SK-N-SH (cell line): ENCODE measurements around the gene ZNF235. TPM values are rescaled to one million over a fixed set of nuclear protein-coding genes. Genes with fewer than 3 reads are reported as not detected.
"Not testable (repeated sequence)": the region's sequence is repeated elsewhere in the genome, so short reads cannot be mapped to it uniquely, and the experiment has no call there.

ENCODE experiments used
- CTCF ChIA-PET: fragments of 300-600, 350-600 bp; formaldehyde crosslinking; extraction: SDS; loops from one replicate; lab custom pipeline; 2021; lab: Yijun Ruan, JAX
- POLR2A ChIA-PET: fragments of 350-600 bp; sonication (Branson Sonifier 250); formaldehyde crosslinking; extraction: SDS; loops from one replicate; lab custom pipeline; 2020; ENCODE audit warnings: antibody characterized with exemption, inconsistent platforms; lab: Yijun Ruan, JAX
- DNase-seq: peaks from one replicate; pipeline ENCODE4 v3.0.0; 2012
- H2AFZ ChIP-seq: fragments of 200-600 bp; sonication (generic); 2 replicates; pipeline ENCODE4 v1.8.1; 2016; ENCODE audit warnings: antibody characterized with exemption, mild to moderate bottlenecking, low read depth
- H3F3A ChIP-seq: fragments of 200-600 bp; sonication (generic); replicated peaks from 2 replicates; pipeline ENCODE3; 2016; ENCODE audit warnings: antibody characterized with exemption, mild to moderate bottlenecking; ENCODE audit not compliant: insufficient read depth
- H3K27ac ChIP-seq, 2 experiments: fragments of 200-500 bp in 1 of 2; fragments of 200-600 bp in 1 of 2; sonication (Bioruptor generic) in 1 of 2; sonication (generic), shearing (Covaris generic) in 1 of 2; 2 replicates each; pipeline versions ENCODE4 v1.5.1 to v1.6.1; 2014 to 2016; ENCODE audit warnings: low read depth in 2 of 2, inconsistent platforms in 1 of 2, low read length in 1 of 2, mild to moderate bottlenecking in 1 of 2, mixed read lengths in 1 of 2
- H3K27me3 ChIP-seq: fragments of 200-600 bp; sonication (generic), shearing (Covaris generic); 2 replicates; pipeline ENCODE4 v1.6.1; 2016; ENCODE audit warnings: mixed run types; ENCODE audit not compliant: insufficient read depth
- H3K36me3 ChIP-seq, 2 experiments: fragments of 200-500 bp in 1 of 2; fragments of 200-600 bp in 1 of 2; sonication (Bioruptor generic) in 1 of 2; sonication (generic) in 1 of 2; replicated peaks in 1 of 2; 2 replicates each; pipeline versions ENCODE3 to v1.5.1; 2014 to 2016; ENCODE audit warnings: low read length in 1 of 2, mild to moderate bottlenecking in 1 of 2; ENCODE audit not compliant: insufficient read depth in 2 of 2, control insufficient read depth in 1 of 2
- H3K4me1 ChIP-seq, 2 experiments: fragments of 200-500 bp in 1 of 2; fragments of 200-600 bp in 1 of 2; sonication (Bioruptor generic) in 1 of 2; sonication (generic), shearing (Covaris generic) in 1 of 2; 2 replicates each; pipeline versions ENCODE4 v1.5.1 to v1.6.1; 2014 to 2016; ENCODE audit warnings: low read depth in 1 of 2, low read length in 1 of 2, mixed run types in 1 of 2; ENCODE audit not compliant: insufficient read depth in 2 of 2, control insufficient read depth in 1 of 2
- H3K4me2 ChIP-seq: fragments of 200-600 bp; sonication (generic), shearing (Covaris generic); 2 replicates; pipeline ENCODE4 v1.6.1; 2017; ENCODE audit warnings: mixed run types
- H3K4me3 ChIP-seq, 2 experiments: fragments of 200-500 bp in 1 of 2; fragments of 200-600 bp in 1 of 2; sonication (Bioruptor generic) in 1 of 2; sonication (generic), shearing (Covaris generic) in 1 of 2; 2 replicates each; pipeline versions ENCODE4 v1.5.1 to v1.8.1; 2014 to 2016; ENCODE audit warnings: low read depth in 2 of 2, inconsistent platforms in 1 of 2, low read length in 1 of 2, mild to moderate bottlenecking in 1 of 2, mixed read lengths in 1 of 2, moderate library complexity in 1 of 2
- H3K79me2 ChIP-seq: fragments of 200-600 bp; sonication (generic); 2 replicates; pipeline ENCODE4 v1.8.1; 2017; ENCODE audit warnings: mild to moderate bottlenecking; ENCODE audit not compliant: insufficient read depth
- H3K9ac ChIP-seq: fragments of 200-600 bp; sonication (generic); 2 replicates; pipeline ENCODE4 v1.6.1; 2017; ENCODE audit warnings: mixed run types
- H3K9me2 ChIP-seq: fragments of 200-600 bp; sonication (generic); 2 replicates; pipeline ENCODE4 v1.6.1; 2017; ENCODE audit warnings: mixed run types
- H3K9me3 ChIP-seq: fragments of 200-600 bp; sonication (generic); 2 replicates; pipeline ENCODE4 v1.6.1; 2017; ENCODE audit warnings: mixed run types, mild to moderate bottlenecking, moderate library complexity
- H4K20me1 ChIP-seq: fragments of 200-600 bp; sonication (generic); 2 replicates; pipeline ENCODE4 v1.6.1; 2017; ENCODE audit warnings: mild to moderate bottlenecking, mixed run types; ENCODE audit not compliant: insufficient read depth
- CHD2 ChIP-seq: fragments of 150-350 bp; IDR thresholded peaks from 2 replicates; pipeline ENCODE4 v1.6.1; 2018; ENCODE audit warnings: low read length; ENCODE audit not compliant: partially characterized antibody
- ELF1 ChIP-seq: IDR thresholded peaks from 2 replicates; pipeline ENCODE4 v1.4.0; 2012
- EZH2phosphoT487 ChIP-seq: fragments of 200-600 bp; sonication (generic); IDR thresholded peaks from 2 replicates; pipeline ENCODE4 v1.6.1; 2017; ENCODE audit warnings: low read depth, mixed run types, mild to moderate bottlenecking, antibody characterized with exemption, moderate library complexity, borderline replicate concordance
- FOSL2 ChIP-seq: IDR thresholded peaks from 2 replicates; pipeline ENCODE4 v1.4.0; 2012; ENCODE audit warnings: low read depth, mild to moderate bottlenecking, moderate library complexity, borderline replicate concordance
- FOXJ3 ChIP-seq: sonication (generic); formaldehyde crosslinking; IDR thresholded peaks from 2 replicates; pipeline ENCODE4 v1.5.1; 2020; ENCODE audit warnings: mild to moderate bottlenecking, missing genetic modification reagents
- FOXM1 ChIP-seq: IDR thresholded peaks from 2 replicates; pipeline ENCODE4 v1.4.0; 2012; ENCODE audit warnings: low read depth, mild to moderate bottlenecking
- MEF2A ChIP-seq: IDR thresholded peaks from 2 replicates; pipeline ENCODE4 v1.4.0; 2012; ENCODE audit warnings: low read depth, borderline replicate concordance
- MXI1 ChIP-seq: IDR thresholded peaks from 2 replicates; pipeline ENCODE4 v1.6.1; 2012; ENCODE audit warnings: mild to moderate bottlenecking, low read depth, low read length, improper control_type of control experiment
- NRF1 ChIP-seq: IDR thresholded peaks from 2 replicates; pipeline ENCODE4 v1.6.1; 2012; ENCODE audit warnings: low read depth, mild to moderate bottlenecking, low read length
- PBX3 ChIP-seq: IDR thresholded peaks from 2 replicates; pipeline ENCODE4; 2012
- RXRA ChIP-seq: IDR thresholded peaks from 2 replicates; pipeline ENCODE4 v1.4.0; 2012; ENCODE audit warnings: low read depth, mild to moderate bottlenecking, borderline replicate concordance
- SIN3A ChIP-seq: IDR thresholded peaks from 2 replicates; pipeline ENCODE4 v1.6.1; 2012; ENCODE audit warnings: low read depth, mild to moderate bottlenecking, low read length, moderate library complexity, borderline replicate concordance
- SMC3 ChIP-seq: IDR thresholded peaks from 2 replicates; pipeline ENCODE4 v1.6.1; 2012; ENCODE audit warnings: low read depth, low read length, improper control_type of control experiment
- TAF1 ChIP-seq: IDR thresholded peaks from 2 replicates; pipeline ENCODE4 v1.6.1; 2012; ENCODE audit warnings: low read depth, mild to moderate bottlenecking, low read length, moderate library complexity, borderline replicate concordance
- TCF12 ChIP-seq: IDR thresholded peaks from 2 replicates; pipeline ENCODE4 v1.4.0; 2012
- YY1 ChIP-seq: IDR thresholded peaks from 2 replicates; pipeline ENCODE4 v1.4.0; 2012; ENCODE audit warnings: low read depth, mild to moderate bottlenecking
- WGBS: methylation state at CpG from one replicate; pipeline ENCODE4 v1.1.6; 2017; ENCODE audit warnings: low lambda C conversion rate; 5-methylcytosine and 5-hydroxymethylcytosine counted together
- polyA plus RNA-seq, 3 experiments: library from polyadenylated mRNA; depleted of rRNA; stranded (reverse); fragments of >200 nt; gene quantifications; 2 replicates each; pipeline ENCODE4 v1.2.3, GENCODE V29; 2012
- TF ChIP-seq, protein P1 (sequence below): fragments of 200-600 bp; sonication (generic); IDR thresholded peaks from 2 replicates; pipeline ENCODE4 v1.6.1; 2017; ENCODE audit warnings: antibody characterized with exemption, mild to moderate bottlenecking, moderate library complexity
- TF ChIP-seq, protein P2 (sequence below): IDR thresholded peaks from 2 replicates; pipeline ENCODE4 v1.4.0; 2012; ENCODE audit warnings: low read depth
- TF ChIP-seq, protein P3 (sequence below): fragments of 150-350 bp; IDR thresholded peaks from 2 replicates; pipeline ENCODE4 v1.6.1; 2017; ENCODE audit warnings: antibody characterized with exemption, low read length, low read depth, borderline replicate concordance

ZNF235 gene
- polyA plus RNA-seq, 1 of the 3 experiments (the other 2 are of a cell fraction): 2.7 TPM

DNA sequence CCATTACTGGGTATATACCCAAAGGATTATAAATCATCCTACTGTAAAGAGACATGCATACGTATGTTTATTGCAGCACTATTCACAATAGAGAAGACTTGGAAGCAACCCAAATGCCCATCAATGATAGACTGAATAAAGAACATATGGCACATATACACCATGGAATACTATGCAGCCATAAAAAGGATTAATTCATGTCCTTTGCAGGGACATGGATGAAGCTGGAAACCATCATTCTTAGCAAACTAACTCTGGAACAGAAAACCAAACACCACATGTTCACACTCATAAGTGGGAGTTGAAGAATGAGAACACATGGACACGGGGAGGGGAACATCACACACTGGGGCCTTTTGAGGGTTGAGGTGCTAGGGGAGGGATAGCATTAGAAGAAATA is 51.4 kb downstream of the ZNF235 start:
- DNase-seq, H3K27me3 ChIP-seq, H3K4me1 ChIP-seq, H3K79me2 ChIP-seq, H3K9me2 ChIP-seq, H4K20me1 ChIP-seq, H3F3A ChIP-seq, H2AFZ ChIP-seq, H3K4me2 ChIP-seq, CTCF ChIA-PET, H3K36me3 ChIP-seq, H3K27ac ChIP-seq, H3K4me3 ChIP-seq, POLR2A ChIA-PET, H3K9ac ChIP-seq: not testable (repeated sequence)
- H3K9me3 ChIP-seq: peaks cover 16% of the 10 kb centered on the region; the same call in 1 of the 2 replicates
- WGBS: 98% methylated on average over 2 of the region's 2 CpGs

DNA sequence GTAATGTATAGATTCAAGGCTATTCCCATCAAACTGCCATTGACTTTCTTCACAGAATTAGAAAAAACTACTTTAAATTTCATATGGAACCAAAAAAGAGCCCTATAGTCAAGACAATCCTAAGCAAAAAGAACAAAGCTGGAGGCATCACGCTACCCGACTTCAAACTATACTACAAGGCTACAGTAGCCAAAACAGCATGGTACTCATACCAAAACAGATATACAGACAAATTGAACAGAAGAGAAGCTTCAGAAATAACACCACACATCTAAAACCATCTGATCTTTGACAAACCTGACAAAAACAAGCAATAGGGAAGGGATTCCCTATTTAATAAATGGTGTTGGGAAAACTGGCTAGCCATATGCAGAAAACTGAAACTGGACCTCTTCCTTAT is 52.5 kb downstream of the ZNF235 start:
- H2AFZ ChIP-seq, H3K27ac ChIP-seq, H3K9me2 ChIP-seq, POLR2A ChIA-PET, H4K20me1 ChIP-seq, H3K79me2 ChIP-seq, H3K4me3 ChIP-seq, H3K4me2 ChIP-seq, H3K27me3 ChIP-seq, CTCF ChIA-PET, DNase-seq, H3K4me1 ChIP-seq, H3F3A ChIP-seq, H3K9ac ChIP-seq: not testable (repeated sequence)
- 86% methylated on average over 2 of the region's 2 CpGs for WGBS
- Histone ChIP-seq H3K36me3 (peaks cover 2 to 11% of the 10 kb centered on the region in 2 experiments), H3K9me3 (peaks cover 26% of the 10 kb centered on the region)

- peaks cover 3% of the 10 kb centered on the region for H3F3A ChIP-seq
- H3K79me2 ChIP-seq: no peaks in the 10 kb centered on the region
- ChIA-PET POLR2A (no interaction called here), CTCF (no interaction called here)
- H4K20me1 ChIP-seq: no peaks in the 10 kb centered on the region
- no peak overlapping the region for H3K27ac ChIP-seq
- no peak overlapping the region for H3K9ac ChIP-seq
- H3K9me2 ChIP-seq: no peaks in the 10 kb centered on the region
- H3K9me3 ChIP-seq: 0 out of 2 replicates have a peak, but pooled peaks cover 3% of the 10 kb centered on the region
- DNase-seq: no peak
- H3K36me3 ChIP-seq: peaks cover 56 to 57% of the 10 kb centered on the region in 2 experiments
- no peaks in the 10 kb centered on the region for H3K27me3 ChIP-seq
- TF ChIP-seq ELF1: no peak
- TF ChIP-seq FOXM1: no peak
- no peak for TF ChIP-seq TAF1
- TF ChIP-seq, protein P1, sequence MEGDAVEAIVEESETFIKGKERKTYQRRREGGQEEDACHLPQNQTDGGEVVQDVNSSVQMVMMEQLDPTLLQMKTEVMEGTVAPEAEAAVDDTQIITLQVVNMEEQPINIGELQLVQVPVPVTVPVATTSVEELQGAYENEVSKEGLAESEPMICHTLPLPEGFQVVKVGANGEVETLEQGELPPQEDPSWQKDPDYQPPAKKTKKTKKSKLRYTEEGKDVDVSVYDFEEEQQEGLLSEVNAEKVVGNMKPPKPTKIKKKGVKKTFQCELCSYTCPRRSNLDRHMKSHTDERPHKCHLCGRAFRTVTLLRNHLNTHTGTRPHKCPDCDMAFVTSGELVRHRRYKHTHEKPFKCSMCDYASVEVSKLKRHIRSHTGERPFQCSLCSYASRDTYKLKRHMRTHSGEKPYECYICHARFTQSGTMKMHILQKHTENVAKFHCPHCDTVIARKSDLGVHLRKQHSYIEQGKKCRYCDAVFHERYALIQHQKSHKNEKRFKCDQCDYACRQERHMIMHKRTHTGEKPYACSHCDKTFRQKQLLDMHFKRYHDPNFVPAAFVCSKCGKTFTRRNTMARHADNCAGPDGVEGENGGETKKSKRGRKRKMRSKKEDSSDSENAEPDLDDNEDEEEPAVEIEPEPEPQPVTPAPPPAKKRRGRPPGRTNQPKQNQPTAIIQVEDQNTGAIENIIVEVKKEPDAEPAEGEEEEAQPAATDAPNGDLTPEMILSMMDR: no peak
- TF ChIP-seq MXI1: no peak
- no peak for TF ChIP-seq FOSL2
- no peak for TF ChIP-seq TCF12
- TF ChIP-seq, protein P2, sequence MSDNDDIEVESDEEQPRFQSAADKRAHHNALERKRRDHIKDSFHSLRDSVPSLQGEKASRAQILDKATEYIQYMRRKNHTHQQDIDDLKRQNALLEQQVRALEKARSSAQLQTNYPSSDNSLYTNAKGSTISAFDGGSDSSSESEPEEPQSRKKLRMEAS: no peak
- TF ChIP-seq FOXJ3 (CRISPR knock-in tag): no peak
- no peak for TF ChIP-seq EZH2phosphoT487
- no peak for TF ChIP-seq MEF2A
- TF ChIP-seq RXRA: no peak
- no peak for TF ChIP-seq YY1
- no peak for TF ChIP-seq SMC3
- no peak for TF ChIP-seq PBX3
- TF ChIP-seq, protein P3, sequence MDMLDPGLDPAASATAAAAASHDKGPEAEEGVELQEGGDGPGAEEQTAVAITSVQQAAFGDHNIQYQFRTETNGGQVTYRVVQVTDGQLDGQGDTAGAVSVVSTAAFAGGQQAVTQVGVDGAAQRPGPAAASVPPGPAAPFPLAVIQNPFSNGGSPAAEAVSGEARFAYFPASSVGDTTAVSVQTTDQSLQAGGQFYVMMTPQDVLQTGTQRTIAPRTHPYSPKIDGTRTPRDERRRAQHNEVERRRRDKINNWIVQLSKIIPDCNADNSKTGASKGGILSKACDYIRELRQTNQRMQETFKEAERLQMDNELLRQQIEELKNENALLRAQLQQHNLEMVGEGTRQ: no peak
- TF ChIP-seq SIN3A: no peak
- TF ChIP-seq NRF1: no peak
- no peak for TF ChIP-seq CHD2
- H3K4me1 ChIP-seq: no peaks in the 10 kb centered on the region
- no peak overlapping the region for H2AFZ ChIP-seq
- no peak overlapping the region for H3K4me2 ChIP-seq
- H3K4me3 ChIP-seq: no peak overlapping the region; a peak in 1 of 4 replicates
- whole genome bisulfite sequencing: 96% methylated on average over 7 of the region's 8 CpGs
Measured at GRCh38 chr19:44236384-44236783, 68.4 kb downstream of the ZNF235 start.
